Activated CD4-positive, CD25-positive, alpha-beta regulatory T cell treated with anti-CD3 and anti-CD28 coated beads, Interleukin-2, amount 50 U/mL, for 16 hours (primary cell): ENCODE measurements around the gene FLT1.

Experiments
- DNase-seq: peaks from one replicate; pipeline ENCODE4 v3.0.0-alpha.2; 2020; ENCODE audit warnings: low read depth, low spot score

Gene FLT1

GRCh38 chr13:28250542-28250941 is 244.4 kb downstream of the FLT1 start:
- DNase-seq, result no peak
